Measurements from ENCODE around the gene PROSER3.

Gene PROSER3

DNA sequence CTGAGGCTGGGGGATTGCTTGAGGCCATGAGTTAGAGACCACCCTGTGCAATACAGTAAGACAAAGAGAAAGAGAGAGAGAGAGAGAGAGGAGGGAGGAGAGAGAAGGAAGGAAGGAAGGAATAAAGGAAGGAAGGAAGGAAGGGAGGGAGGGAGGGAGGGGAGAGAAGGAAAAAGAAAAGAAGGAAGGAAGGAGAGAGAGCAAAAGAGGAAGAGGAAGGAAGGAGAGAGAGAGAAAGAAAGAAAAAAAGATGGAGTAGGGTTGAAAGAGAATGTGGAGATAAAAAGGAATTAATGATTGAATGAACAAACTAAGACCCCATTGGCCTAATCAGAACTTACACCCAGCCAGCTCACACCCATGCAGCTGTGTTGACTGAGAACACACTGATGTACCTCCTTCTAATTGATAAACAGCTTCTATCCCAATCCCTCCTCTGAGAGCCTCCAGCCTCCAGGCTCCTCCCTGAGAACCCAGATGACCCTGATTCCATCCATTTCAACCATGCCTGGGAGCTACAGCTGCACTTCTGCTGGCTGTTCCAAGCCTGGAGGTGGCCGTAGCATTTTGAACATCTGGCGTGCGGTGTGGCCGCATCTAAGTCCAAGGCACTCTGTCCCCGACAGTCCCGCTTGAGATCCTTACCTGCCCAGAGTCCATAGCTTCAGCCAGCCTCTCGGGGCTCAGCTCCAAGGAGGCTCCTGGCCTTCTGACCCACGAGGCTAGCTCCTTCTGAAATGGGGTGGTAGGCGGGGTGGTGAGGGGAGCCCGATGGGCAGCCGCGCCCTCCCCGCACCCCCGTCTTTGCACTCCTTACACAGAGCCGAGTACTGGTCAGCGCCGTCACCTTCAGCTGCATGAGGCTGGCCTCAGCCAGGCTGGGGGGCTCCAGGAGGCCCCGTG is 53.6 kb downstream of the PROSER3 start:
- TF ChIP-seq, protein P1, sequence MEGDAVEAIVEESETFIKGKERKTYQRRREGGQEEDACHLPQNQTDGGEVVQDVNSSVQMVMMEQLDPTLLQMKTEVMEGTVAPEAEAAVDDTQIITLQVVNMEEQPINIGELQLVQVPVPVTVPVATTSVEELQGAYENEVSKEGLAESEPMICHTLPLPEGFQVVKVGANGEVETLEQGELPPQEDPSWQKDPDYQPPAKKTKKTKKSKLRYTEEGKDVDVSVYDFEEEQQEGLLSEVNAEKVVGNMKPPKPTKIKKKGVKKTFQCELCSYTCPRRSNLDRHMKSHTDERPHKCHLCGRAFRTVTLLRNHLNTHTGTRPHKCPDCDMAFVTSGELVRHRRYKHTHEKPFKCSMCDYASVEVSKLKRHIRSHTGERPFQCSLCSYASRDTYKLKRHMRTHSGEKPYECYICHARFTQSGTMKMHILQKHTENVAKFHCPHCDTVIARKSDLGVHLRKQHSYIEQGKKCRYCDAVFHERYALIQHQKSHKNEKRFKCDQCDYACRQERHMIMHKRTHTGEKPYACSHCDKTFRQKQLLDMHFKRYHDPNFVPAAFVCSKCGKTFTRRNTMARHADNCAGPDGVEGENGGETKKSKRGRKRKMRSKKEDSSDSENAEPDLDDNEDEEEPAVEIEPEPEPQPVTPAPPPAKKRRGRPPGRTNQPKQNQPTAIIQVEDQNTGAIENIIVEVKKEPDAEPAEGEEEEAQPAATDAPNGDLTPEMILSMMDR (IDR thresholded peaks at IDR 0.05; ENCODE audit: insufficient read depth, low read depth, low read length, missing control alignments) = no peak
- no peak overlapping the region for H3K4me3 ChIP-seq (ENCODE audit: low read length)
- DNase-seq (ENCODE audit: low read depth) = no peak

DNA sequence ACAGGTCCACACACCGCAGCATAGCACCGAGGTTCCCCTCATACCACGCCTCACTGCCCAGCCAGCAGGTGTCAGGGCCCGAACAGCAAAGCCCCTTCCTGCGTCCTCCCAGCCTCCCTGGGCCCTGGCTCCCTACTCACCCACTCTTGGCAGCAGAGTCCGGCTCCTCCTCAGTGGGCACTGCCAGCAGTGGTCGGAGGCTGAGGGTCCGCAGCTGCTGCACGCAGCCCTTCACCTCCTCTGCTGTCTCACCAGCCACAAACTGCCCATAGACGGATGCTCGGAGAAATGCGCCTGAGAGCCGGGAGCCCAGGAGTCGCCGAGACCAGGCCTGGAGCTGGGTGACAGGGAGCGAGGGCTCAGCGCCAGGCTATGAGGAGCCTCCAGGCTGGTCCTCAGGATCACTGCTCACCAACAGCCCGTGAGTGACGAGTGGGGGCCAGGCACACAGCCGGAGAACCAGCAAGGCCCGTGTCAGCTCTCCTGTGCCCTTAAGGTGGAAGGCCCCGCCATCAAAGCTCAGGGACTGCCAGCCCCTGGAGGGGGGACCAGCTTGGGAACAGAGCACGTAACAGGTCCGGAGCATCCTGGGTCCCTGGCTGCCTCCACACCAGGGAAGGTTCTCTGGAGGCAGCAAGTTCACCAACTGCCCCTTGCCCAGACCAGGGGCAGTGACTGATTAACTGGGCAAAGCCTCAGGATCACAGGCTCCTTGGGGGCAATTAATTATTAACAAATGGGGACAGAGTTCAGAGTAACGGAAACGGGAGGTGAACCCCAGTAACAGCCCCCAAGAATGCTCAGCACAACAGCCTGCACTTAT is 54.5 kb downstream of the PROSER3 start, which contains the start of gene PRODH2:
Gene PRODH2 (minus strand): TSS at position 626 of the 823 bp plus-strand sequence. CDS start 40 bp downstream, at position 586.
- no peak within 1 kb of the TSS for H3K4me3 ChIP-seq (ENCODE audit: low read length)
- TF ChIP-seq, protein P1 (IDR thresholded peaks at IDR 0.05; ENCODE audit: insufficient read depth, low read depth, low read length, missing control alignments) = no peak
- no peak for DNase-seq (ENCODE audit: low read depth)

DNA sequence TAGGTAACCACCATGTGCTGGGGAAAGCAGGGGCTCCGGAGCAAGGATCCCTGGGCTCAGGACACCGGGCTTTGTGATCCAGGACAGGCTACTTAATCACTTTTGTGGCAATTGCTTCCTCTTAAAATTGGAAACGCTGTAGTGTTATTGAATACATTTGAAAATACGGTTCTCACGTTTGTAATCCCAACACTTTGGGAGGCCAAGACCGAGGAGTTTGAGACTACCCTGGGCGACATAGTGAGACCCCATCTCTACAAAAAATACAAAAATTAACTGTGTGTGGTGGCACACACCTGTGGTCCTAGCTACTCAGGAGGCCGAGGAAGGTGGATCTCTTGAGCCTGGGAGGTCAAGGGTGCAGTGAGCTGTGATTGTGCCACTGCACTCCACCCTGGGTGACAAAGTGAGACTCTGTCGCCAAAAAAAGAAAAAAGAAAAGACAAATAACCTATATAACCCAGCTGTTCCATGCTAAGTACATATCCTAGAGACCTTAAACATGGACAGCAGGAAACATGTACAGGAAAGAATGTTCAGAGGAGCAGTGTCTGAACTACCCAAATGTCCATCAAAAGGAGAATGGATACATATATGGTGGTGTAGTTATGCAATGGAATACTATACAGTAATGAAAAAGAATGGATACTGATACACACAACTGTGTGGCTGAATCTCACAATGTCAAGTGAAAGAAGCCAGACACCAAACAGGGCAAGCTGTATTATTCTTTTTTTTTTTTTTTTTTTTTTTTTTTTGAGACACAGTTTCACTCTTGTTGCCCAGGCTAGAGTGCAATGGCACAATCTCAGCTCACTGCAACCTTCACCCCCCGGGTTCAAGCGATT is 55.3 kb downstream of the PROSER3 start:
- TF ChIP-seq, protein P1 (IDR thresholded peaks at IDR 0.05; ENCODE audit: insufficient read depth, low read depth, low read length, missing control alignments) = no peak
- no peak for DNase-seq (ENCODE audit: low read depth)
- H3K4me3 ChIP-seq (ENCODE audit: low read length) = no peak overlapping the region

DNA sequence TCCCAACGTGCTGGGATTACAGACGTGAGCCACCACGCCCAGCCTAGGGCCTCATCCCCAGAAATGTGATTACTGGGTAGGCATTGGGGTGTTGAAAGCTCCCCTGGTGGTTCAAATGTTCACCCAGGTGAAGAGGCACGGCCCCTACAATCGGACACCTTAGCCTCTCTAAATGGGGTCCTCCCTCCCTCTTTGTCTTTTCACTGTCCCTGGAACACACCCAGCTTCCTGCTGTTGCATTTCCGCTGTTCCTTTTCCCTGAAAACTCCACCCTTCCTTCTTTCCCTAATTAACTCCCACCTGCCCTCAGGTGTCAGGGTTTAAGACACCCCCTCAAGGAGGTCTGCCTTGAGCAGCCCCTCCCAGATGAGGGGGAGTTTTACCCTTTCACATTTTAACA is 58.3 kb downstream of the PROSER3 start:
- no peak for DNase-seq (ENCODE audit: low read depth)
- TF ChIP-seq, protein P1 (IDR thresholded peaks at IDR 0.05; ENCODE audit: insufficient read depth, low read depth, low read length, missing control alignments) = no peak

DNA sequence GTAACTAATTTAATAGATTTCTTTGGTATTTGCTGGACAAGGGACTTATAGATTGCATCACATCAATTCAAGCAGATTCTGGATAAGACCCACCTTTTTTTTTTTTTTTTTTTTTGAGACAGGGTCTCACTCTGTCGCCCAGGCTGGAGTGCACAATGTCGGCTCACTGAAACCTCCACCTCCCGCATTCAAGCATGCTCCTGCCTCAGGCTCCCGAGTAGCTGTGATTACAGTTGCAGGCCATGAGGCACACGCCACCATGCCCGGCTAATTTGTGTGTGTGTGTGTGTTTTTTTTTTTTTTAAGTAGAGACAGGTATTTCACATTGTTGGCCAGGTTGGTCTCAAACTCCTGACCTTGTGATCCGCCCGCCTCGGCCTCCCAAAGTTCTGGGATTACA is 58.9 kb downstream of the PROSER3 start:
- H3K4me3 ChIP-seq (ENCODE audit: low read length) = no peak overlapping the region
- TF ChIP-seq, protein P1 (IDR thresholded peaks at IDR 0.05; ENCODE audit: insufficient read depth, low read depth, low read length, missing control alignments) = no peak

More for the DNA sequence above, 58.3 kb downstream of the PROSER3 start:
- H3K4me3 ChIP-seq (ENCODE audit: low read length) = no peak overlapping the region

DNA sequence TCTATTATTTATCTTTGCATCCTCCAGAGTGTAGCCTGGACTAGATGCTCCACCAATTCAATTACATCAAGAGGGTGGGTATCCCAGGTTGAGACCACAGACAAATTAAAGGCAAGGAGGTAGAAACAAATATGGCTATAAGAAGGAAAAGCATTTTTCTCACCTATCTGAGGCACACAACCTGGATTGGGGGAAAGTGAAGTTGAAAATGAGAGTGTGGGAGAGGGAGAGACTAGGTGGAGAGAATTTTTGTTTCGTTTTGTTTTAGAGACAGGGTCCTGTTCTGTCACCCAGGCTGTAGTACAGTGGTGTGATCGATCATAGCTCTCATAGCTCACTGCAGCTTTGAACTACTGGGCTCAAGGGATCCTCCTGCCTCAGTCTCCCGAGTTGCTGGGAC is 60.5 kb downstream of the PROSER3 start:
- no peak for DNase-seq (ENCODE audit: low read depth)
- H3K4me3 ChIP-seq (ENCODE audit: low read length) = no peak overlapping the region
- TF ChIP-seq, protein P1 (IDR thresholded peaks at IDR 0.05; ENCODE audit: insufficient read depth, low read depth, low read length, missing control alignments) = no peak

More for the DNA sequence above, 58.9 kb downstream of the PROSER3 start:
- no peak for DNase-seq (ENCODE audit: low read depth)

Measured in epithelial cell of esophagus (primary cell).